ENCODE data around the gene SDCCAG8.

The SDCCAG8 gene

DNA sequence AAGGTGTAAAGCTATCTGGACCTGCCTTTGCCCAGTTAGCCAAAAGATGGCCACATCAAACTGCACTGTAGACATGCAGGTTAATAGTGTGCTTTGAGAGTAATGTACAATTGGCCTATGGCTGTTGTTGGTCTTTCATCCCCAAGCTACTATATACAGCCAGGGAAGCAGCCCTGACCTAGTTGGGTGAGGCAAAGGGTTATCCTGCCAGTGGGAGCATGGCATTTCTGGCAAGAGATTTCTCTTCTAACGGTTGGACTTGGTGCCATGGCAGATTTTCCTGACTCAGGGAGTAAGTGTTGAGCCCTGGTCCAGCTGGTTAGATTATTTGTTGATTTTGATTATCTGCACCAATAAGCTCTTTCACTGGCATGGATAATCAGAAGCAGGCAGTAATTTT is 119.8 kb downstream of the SDCCAG8 start:
- POLR2A ChIA-PET = no interaction called here
- CTCF ChIA-PET = no interaction called here
- no peak for DNase-seq (ENCODE audit: extremely low spot score)
- no peak for TF ChIP-seq FOXM1 (IDR thresholded peaks at IDR 0.05; ENCODE audit: borderline replicate concordance)
- TF ChIP-seq SUZ12 (IDR thresholded peaks at IDR 0.05) = no peak
- no peak for TF ChIP-seq ELF4 (IDR thresholded peaks at IDR 0.05)
- no peak for TF ChIP-seq NFRKB (IDR thresholded peaks at IDR 0.05)
- TF ChIP-seq ZNF384 (IDR thresholded peaks at IDR 0.05) = no peak
- no peak for TF ChIP-seq FOXA1 (IDR thresholded peaks at IDR 0.05)
- no peak for TF ChIP-seq LEF1 (IDR thresholded peaks at IDR 0.05; ENCODE audit: borderline replicate concordance)
- TF ChIP-seq, protein P1, sequence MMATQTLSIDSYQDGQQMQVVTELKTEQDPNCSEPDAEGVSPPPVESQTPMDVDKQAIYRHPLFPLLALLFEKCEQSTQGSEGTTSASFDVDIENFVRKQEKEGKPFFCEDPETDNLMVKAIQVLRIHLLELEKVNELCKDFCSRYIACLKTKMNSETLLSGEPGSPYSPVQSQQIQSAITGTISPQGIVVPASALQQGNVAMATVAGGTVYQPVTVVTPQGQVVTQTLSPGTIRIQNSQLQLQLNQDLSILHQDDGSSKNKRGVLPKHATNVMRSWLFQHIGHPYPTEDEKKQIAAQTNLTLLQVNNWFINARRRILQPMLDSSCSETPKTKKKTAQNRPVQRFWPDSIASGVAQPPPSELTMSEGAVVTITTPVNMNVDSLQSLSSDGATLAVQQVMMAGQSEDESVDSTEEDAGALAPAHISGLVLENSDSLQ (IDR thresholded peaks at IDR 0.05) = no peak
- TF ChIP-seq CTBP1 (IDR thresholded peaks at IDR 0.05; ENCODE audit: borderline replicate concordance) = no peak
- no peak for TF ChIP-seq BHLHE40 (IDR thresholded peaks at IDR 0.05; ENCODE audit: borderline replicate concordance)
- TF ChIP-seq TARDBP (IDR thresholded peaks at IDR 0.05) = no peak
- TF ChIP-seq SP1 (IDR thresholded peaks at IDR 0.05) = no peak
- TF ChIP-seq FOXK2 (IDR thresholded peaks at IDR 0.05) = no peak
- no peak for TF ChIP-seq L3MBTL2 (conservative IDR thresholded peaks at IDR 0.05)

DNA sequence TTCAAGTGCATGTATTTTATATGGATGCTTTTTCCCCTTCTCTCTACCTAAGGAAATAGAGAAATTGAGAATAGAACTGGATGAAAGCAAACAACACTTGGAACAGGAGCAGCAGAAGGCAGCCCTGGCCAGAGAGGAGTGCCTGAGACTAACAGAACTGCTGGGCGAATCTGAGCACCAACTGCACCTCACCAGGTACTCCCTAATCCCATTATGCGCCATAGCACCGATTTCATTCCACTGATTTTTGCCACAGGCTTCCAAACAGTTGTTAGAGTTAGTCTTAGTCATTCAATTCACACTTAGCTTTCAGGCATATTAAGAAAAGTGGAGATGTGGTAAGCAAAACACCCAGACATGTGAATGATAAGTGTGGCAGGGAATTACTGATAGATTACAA is 122.8 kb downstream of the SDCCAG8 start:
- no peak for DNase-seq (ENCODE audit: extremely low spot score)
- ChIA-PET POLR2A (no interaction called here), CTCF (interaction anchor here (0.7 kb wide), 1 partner anchor 923 kb away, joined by 3 read pairs; no protein-coding TSS in a partner anchor)
- no peak for TF ChIP-seq CTBP1 (IDR thresholded peaks at IDR 0.05; ENCODE audit: borderline replicate concordance)
- no peak for TF ChIP-seq LEF1 (IDR thresholded peaks at IDR 0.05; ENCODE audit: borderline replicate concordance)
- no peak for TF ChIP-seq TARDBP (IDR thresholded peaks at IDR 0.05)
- no peak for TF ChIP-seq FOXM1 (IDR thresholded peaks at IDR 0.05; ENCODE audit: borderline replicate concordance)
- no peak for TF ChIP-seq ELF4 (IDR thresholded peaks at IDR 0.05)

DNA sequence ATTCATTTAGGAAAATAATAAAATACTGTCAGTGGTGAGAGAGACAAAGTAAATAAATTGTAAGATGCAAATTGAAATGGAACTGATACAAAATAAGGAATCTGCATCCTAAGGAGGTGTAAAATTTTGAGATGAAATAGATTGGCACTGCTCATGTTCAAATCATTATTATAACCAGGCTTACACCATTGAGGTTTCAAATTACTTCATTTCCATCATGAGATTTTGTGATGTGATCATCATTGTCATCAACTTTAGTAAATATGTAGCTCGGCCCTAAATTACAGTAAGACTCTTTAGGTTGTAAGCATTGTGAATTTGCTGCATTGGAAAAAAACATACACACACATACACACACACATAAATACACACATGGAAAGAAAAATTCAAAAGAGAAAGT is 123.4 kb downstream of the SDCCAG8 start:
- TF ChIP-seq TARDBP (IDR thresholded peaks at IDR 0.05) = no peak
- no peak for TF ChIP-seq CTBP1 (IDR thresholded peaks at IDR 0.05; ENCODE audit: borderline replicate concordance)
- TF ChIP-seq FOXM1 (IDR thresholded peaks at IDR 0.05; ENCODE audit: borderline replicate concordance) = no peak
- TF ChIP-seq HDGF (IDR thresholded peaks at IDR 0.05; ENCODE audit: borderline replicate concordance) = no peak
- TF ChIP-seq ELF4 (IDR thresholded peaks at IDR 0.05) = no peak
- TF ChIP-seq L3MBTL2 (conservative IDR thresholded peaks at IDR 0.05) = no peak
- TF ChIP-seq BHLHE40 (IDR thresholded peaks at IDR 0.05; ENCODE audit: borderline replicate concordance) = no peak
- no peak for TF ChIP-seq ZNF384 (IDR thresholded peaks at IDR 0.05)
- TF ChIP-seq, protein P1 (IDR thresholded peaks at IDR 0.05) = no peak
- no peak for TF ChIP-seq FOXK2 (IDR thresholded peaks at IDR 0.05)
- TF ChIP-seq ARNT (IDR thresholded peaks at IDR 0.05) = no peak
- TF ChIP-seq NFRKB (IDR thresholded peaks at IDR 0.05) = no peak
- no peak for TF ChIP-seq LEF1 (IDR thresholded peaks at IDR 0.05; ENCODE audit: borderline replicate concordance)
- TF ChIP-seq SP1 (IDR thresholded peaks at IDR 0.05) = no peak
- TF ChIP-seq FOXA1 (IDR thresholded peaks at IDR 0.05) = no peak
- TF ChIP-seq SUZ12 (IDR thresholded peaks at IDR 0.05) = no peak
- DNase-seq (ENCODE audit: extremely low spot score) = no peak
- CTCF ChIA-PET = interaction anchor here (0.7 kb wide), 1 partner anchor 923 kb away, joined by 3 read pairs; no protein-coding TSS in a partner anchor
- POLR2A ChIA-PET = no interaction called here

DNA sequence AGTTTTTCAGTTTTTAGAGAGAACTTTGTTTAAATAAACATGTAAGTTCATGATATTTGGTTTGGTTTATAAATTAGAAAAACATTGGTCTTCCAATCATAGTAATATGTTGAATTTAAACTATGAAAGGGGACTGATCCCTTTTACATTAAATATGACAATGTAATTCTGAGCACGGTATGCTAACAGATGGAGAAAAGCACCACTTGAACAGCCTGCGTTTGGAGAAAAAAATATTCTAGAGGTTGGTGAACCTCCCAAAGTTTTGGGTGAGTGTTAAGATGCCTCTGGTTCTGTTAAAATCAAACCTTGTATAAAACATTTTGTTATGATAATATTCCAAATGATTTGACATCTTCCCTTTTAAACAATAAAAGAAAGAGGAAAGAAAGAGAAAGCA is 123.9 kb downstream of the SDCCAG8 start:
- TF ChIP-seq FOXM1 (IDR thresholded peaks at IDR 0.05; ENCODE audit: borderline replicate concordance) = no peak
- TF ChIP-seq TARDBP (IDR thresholded peaks at IDR 0.05) = no peak
- TF ChIP-seq HDGF (IDR thresholded peaks at IDR 0.05; ENCODE audit: borderline replicate concordance) = no peak
- no peak for TF ChIP-seq FOXK2 (IDR thresholded peaks at IDR 0.05)
- no peak for TF ChIP-seq ZNF384 (IDR thresholded peaks at IDR 0.05)
- no peak for TF ChIP-seq FOXA1 (IDR thresholded peaks at IDR 0.05)
- TF ChIP-seq, protein P1 (IDR thresholded peaks at IDR 0.05) = no peak
- TF ChIP-seq SP1 (IDR thresholded peaks at IDR 0.05) = no peak
- TF ChIP-seq ELF4 (IDR thresholded peaks at IDR 0.05) = no peak
- TF ChIP-seq CTBP1 (IDR thresholded peaks at IDR 0.05; ENCODE audit: borderline replicate concordance) = no peak
- no peak for TF ChIP-seq ARNT (IDR thresholded peaks at IDR 0.05)
- TF ChIP-seq BHLHE40 (IDR thresholded peaks at IDR 0.05; ENCODE audit: borderline replicate concordance) = no peak
- no peak for TF ChIP-seq NFRKB (IDR thresholded peaks at IDR 0.05)
- no peak for TF ChIP-seq LEF1 (IDR thresholded peaks at IDR 0.05; ENCODE audit: borderline replicate concordance)
- TF ChIP-seq L3MBTL2 (conservative IDR thresholded peaks at IDR 0.05) = no peak
- TF ChIP-seq SUZ12 (IDR thresholded peaks at IDR 0.05) = no peak
- no peak for DNase-seq (ENCODE audit: extremely low spot score)
- CTCF ChIA-PET = no interaction called here
- POLR2A ChIA-PET = no interaction called here

DNA sequence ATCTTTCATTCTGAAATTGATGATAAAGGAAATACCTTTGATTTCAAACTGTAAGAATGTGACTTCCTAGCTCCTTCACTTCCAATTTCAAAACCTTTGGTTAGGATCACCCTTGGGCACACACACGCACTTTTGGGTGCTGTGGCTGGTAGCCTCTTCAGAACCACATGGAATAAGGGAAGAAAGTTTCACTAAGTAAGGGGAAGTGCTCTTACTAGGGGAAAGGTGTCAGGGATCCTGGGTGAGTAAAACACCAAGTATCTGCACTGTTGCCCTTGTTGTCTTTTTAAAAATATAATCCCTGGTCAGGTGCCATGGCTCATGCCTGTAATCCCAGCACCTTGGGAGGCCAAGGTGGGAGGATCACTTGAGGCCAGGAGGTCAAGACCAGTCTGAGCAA is 132.4 kb downstream of the SDCCAG8 start:
- POLR2A ChIA-PET = no interaction called here
- TF ChIP-seq ZNF384 (IDR thresholded peaks at IDR 0.05) = no peak
- no peak for TF ChIP-seq FOXA1 (IDR thresholded peaks at IDR 0.05)
- no peak for TF ChIP-seq FOXM1 (IDR thresholded peaks at IDR 0.05; ENCODE audit: borderline replicate concordance)
- no peak for TF ChIP-seq FOXK2 (IDR thresholded peaks at IDR 0.05)
- no peak for TF ChIP-seq ELF4 (IDR thresholded peaks at IDR 0.05)
- TF ChIP-seq SUZ12 (IDR thresholded peaks at IDR 0.05) = no peak
- TF ChIP-seq, protein P1 (IDR thresholded peaks at IDR 0.05) = no peak
- TF ChIP-seq TARDBP (IDR thresholded peaks at IDR 0.05) = no peak
- TF ChIP-seq NFRKB (IDR thresholded peaks at IDR 0.05) = no peak
- TF ChIP-seq BHLHE40 (IDR thresholded peaks at IDR 0.05; ENCODE audit: borderline replicate concordance) = no peak
- TF ChIP-seq CTBP1 (IDR thresholded peaks at IDR 0.05; ENCODE audit: borderline replicate concordance) = no peak
- no peak for TF ChIP-seq L3MBTL2 (conservative IDR thresholded peaks at IDR 0.05)
- no peak for TF ChIP-seq HDGF (IDR thresholded peaks at IDR 0.05; ENCODE audit: borderline replicate concordance)
- no peak for DNase-seq (ENCODE audit: extremely low spot score)
- CTCF ChIA-PET = no interaction called here
